ENCODE measurements around the gene NEURL1B. TPM values are rescaled to one million over a fixed set of nuclear protein-coding genes. Genes with fewer than 3 reads are reported as not detected.
A peak's percentile ranks its signal among the peaks of the same experiment; 100 is the strongest.

NEURL1B gene
- total RNA-seq, 1 experiment from 2014 or later: 4.7 TPM

DNA sequence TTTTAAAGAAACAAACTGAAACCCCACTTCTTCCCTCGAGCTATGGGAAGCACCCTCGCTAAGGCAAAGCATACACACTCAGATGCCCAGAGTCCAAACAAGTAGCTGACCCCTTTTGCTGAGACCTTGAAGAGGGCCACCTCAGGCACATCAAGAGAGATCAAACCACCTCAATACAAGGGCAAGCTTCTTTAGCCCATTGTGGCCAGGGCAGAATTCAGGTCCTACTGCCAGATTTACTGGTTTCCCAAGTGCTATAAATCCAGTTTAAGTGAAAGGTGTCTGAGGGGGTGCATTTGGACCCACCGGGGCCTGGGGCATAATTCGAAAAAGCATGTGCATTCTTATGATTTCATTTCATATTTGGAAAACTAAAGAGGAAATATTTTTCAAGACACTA is 40.4 kb downstream of the NEURL1B start:
- DNase-seq: no peak
- peaks cover 22% of the 10 kb centered on the region for H3K27me3 ChIP-seq (ENCODE audit: control insufficient read depth, insufficient read depth, low read length)
- no peak overlapping the region for H3K4me3 ChIP-seq (ENCODE audit: insufficient read depth, low read depth, low read length)
- H3K36me3 ChIP-seq (replicated peaks; ENCODE audit: control insufficient read depth, insufficient read depth, low read length): no peaks in the 10 kb centered on the region

DNA sequence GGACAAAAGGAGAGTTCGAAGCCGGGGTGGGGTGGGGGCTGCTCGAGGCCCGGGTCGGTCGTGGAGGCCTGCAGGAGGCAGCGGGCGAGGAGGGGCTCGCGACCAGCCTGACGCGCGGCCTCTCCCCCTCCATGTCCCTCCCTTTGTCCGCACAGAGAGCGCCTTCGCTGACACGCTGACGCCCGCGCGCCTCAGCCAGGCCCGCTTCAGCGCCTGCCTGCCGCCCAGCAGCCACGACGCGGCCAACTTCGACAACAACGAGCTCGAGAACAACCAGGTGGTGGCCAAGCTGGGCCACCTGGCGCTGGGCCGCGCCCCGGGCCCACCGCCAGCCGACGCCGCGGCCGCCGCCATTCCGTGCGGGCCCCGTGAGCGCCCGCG is 42.2 kb downstream of the NEURL1B start:
- Histone ChIP-seq H3K36me3 (replicated peaks; ENCODE audit: control insufficient read depth, insufficient read depth, low read length) (no peaks in the 10 kb centered on the region), H3K27me3 (ENCODE audit: control insufficient read depth, insufficient read depth, low read length) (peaks cover 22% of the 10 kb centered on the region), H3K4me3 (ENCODE audit: insufficient read depth, low read depth, low read length) (peak overlapping the region; percentile 46)
- DNase-seq: peak; percentile 90

- Histone ChIP-seq H3K4me3 (ENCODE audit: insufficient read depth, low read depth, low read length) (peak overlapping the region; percentile 46), H3K36me3 (replicated peaks; ENCODE audit: control insufficient read depth, insufficient read depth, low read length) (no peaks in the 10 kb centered on the region), H3K27me3 (ENCODE audit: control insufficient read depth, insufficient read depth, low read length) (peaks cover 22% of the 10 kb centered on the region)
- DNase-seq: peak; percentile 95
Measured at GRCh38 chr5:172683645-172684471, 42.8 kb downstream of the NEURL1B start.

DNA sequence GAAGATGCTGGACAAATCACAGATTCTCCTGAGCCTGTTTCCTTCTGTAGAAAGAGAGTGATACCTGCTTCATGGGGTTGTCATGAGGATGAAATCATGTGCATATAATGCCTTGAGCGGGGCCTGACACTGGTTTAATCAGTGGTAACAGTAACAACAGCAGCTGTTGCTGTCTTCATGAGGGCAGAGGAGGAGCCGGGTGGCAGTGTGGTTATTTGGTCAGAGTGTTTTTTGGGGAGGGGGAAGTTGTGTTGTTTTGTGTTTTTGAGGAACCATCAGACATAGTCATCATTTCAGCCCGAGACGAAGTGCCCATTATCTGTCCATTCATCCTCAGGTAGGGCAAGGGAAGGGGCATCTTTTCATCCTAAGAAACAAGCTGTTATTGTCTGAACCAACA is 44.0 kb downstream of the NEURL1B start:
- Histone ChIP-seq H3K27me3 (ENCODE audit: control insufficient read depth, insufficient read depth, low read length) (peaks cover 22% of the 10 kb centered on the region), H3K4me3 (ENCODE audit: insufficient read depth, low read depth, low read length) (no peak overlapping the region), H3K36me3 (replicated peaks; ENCODE audit: control insufficient read depth, insufficient read depth, low read length) (no peaks in the 10 kb centered on the region)
- DNase-seq: no peak

DNA sequence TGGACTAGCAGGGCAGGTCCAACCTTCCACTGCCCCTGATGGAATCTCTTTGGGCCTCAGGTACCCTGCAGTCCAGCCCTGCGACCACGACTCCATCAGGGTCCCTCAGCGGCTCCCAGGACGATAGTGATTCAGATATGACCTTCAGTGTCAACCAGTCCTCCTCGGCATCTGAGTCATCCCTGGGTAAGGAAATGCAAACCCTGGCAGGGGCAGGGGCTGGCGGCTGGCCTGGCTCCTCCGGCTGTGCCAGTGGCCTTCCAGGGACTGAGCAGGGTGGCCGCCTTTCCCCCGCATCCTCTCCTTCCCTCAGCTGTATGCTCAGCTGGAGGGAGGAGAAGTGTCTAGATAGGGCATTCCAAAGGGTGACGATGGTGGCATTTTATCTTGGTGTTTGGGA is 45.0 kb downstream of the NEURL1B start:
- Histone ChIP-seq H3K27me3 (ENCODE audit: control insufficient read depth, insufficient read depth, low read length) (peaks cover 22% of the 10 kb centered on the region), H3K4me3 (ENCODE audit: insufficient read depth, low read depth, low read length) (no peak overlapping the region), H3K36me3 (replicated peaks; ENCODE audit: control insufficient read depth, insufficient read depth, low read length) (no peaks in the 10 kb centered on the region)
- no peak for DNase-seq

- no peak overlapping the region for H3K4me3 ChIP-seq (ENCODE audit: insufficient read depth, low read depth, low read length)
- peak; percentile 68 for DNase-seq
Measured at GRCh38 chr5:172686539-172687390, 45.7 kb downstream of the NEURL1B start.

GRCh38 chr5:172687940-172688339 is 46.9 kb downstream of the NEURL1B start:
- Histone ChIP-seq H3K36me3 (replicated peaks; ENCODE audit: control insufficient read depth, insufficient read depth, low read length) (no peaks in the 10 kb centered on the region), H3K4me3 (ENCODE audit: insufficient read depth, low read depth, low read length) (no peak overlapping the region), H3K27me3 (ENCODE audit: control insufficient read depth, insufficient read depth, low read length) (peaks cover 17% of the 10 kb centered on the region)
- DNase-seq: peak; percentile 28

More at GRCh38 chr5:172686539-172687390, 45.7 kb downstream of the NEURL1B start:
- Histone ChIP-seq H3K27me3 (ENCODE audit: control insufficient read depth, insufficient read depth, low read length) (peaks cover 22% of the 10 kb centered on the region), H3K36me3 (replicated peaks; ENCODE audit: control insufficient read depth, insufficient read depth, low read length) (no peaks in the 10 kb centered on the region)

- Histone ChIP-seq H3K36me3 (replicated peaks; ENCODE audit: control insufficient read depth, insufficient read depth, low read length) (no peaks in the 10 kb centered on the region), H3K4me3 (ENCODE audit: insufficient read depth, low read depth, low read length) (no peak overlapping the region), H3K27me3 (ENCODE audit: control insufficient read depth, insufficient read depth, low read length) (peaks cover 13% of the 10 kb centered on the region; the same call in 1 of the 2 replicates)
- DNase-seq: peak; percentile 71
Measured at GRCh38 chr5:172688349-172689217, 47.5 kb downstream of the NEURL1B start.

DNA sequence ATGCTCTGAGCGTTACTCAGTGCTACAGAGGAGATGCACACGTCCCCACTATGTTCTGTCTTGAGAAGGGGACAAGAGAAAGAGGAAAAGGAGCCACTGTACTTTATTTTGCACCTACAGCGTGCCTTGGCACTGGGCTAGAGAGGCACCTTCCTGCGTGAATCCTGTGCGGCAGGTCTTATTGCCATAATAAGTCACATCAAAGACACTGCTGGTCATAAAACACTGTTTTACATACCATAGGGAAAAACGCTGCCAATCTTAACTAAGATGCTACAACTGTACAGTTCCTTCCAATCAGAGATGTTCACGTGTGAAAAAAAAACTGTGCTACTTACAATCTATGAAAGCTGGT is 48.1 kb downstream of the NEURL1B start:
- Histone ChIP-seq H3K4me3 (ENCODE audit: insufficient read depth, low read depth, low read length) (no peak overlapping the region), H3K36me3 (replicated peaks; ENCODE audit: control insufficient read depth, insufficient read depth, low read length) (no peaks in the 10 kb centered on the region), H3K27me3 (ENCODE audit: control insufficient read depth, insufficient read depth, low read length) (peaks cover 11% of the 10 kb centered on the region; the same call in 1 of the 2 replicates)
- no peak for DNase-seq

DNA sequence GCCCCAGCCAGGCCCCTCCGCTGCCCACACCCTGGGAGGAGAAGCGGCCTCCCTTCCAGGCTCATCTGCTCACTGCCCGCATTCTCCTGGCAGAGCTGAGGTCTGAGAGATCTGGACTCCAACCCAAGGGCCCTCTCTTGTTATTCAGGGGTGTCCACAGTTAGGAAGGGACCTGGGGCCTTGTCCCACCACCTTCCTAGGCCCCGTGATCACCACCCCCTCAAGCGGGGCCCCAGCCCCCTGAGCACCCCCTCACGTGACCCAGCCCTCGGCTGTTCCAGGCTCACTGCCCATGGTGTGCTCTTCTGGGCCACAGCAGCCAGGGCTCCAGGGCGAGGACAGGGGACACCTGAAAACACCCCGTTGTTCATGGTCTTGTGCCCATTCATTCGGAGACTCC is 48.7 kb downstream of the NEURL1B start:
- Histone ChIP-seq H3K27me3 (ENCODE audit: control insufficient read depth, insufficient read depth, low read length) (peaks cover 5% of the 10 kb centered on the region; the same call in 1 of the 2 replicates), H3K4me3 (ENCODE audit: insufficient read depth, low read depth, low read length) (no peak overlapping the region), H3K36me3 (replicated peaks; ENCODE audit: control insufficient read depth, insufficient read depth, low read length) (no peaks in the 10 kb centered on the region)
- peak; percentile 38 for DNase-seq

DNA sequence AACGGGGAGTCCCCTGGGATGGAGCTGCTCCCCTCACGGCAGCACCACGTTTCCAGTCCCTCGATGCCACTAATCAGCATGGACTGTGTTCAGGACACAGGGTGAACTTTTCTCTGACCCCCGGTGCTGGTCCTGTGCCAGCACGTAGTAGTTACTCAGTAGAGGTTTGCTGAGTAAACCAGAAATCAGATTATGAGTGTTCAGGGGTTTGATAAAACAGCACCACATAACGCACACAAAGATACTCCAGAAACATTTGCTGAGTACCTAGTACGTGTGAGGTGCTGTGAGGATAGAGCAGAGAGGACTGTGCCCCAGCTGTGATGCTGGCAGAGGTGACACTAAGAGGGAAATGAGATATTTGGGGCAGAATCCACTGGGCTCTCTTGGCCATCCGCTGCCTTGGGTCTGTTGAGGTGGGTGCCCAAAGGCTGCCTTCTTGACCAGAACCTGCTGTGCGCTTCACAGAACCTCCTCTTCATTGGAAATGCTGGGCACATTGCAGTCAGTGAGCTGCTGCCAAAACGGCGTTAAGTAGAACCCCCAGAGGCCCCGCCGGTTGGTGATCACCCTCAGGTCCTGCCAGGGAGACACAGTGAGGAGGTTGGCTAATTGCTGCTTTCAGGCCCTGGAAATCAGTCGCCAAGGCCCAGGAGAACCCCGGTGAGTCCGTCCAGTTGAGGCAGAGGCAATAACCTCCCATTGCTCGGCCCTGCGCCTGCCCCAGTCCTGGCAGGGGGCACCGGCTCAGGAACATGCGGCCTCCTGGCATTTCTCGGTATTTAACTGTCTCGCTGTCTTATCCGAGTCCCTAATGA is 49.4 kb downstream of the NEURL1B start:
- no peaks in the 10 kb centered on the region; the same call in 1 of the 2 replicates for H3K27me3 ChIP-seq (ENCODE audit: control insufficient read depth, insufficient read depth, low read length)
- peak; percentile 46 for DNase-seq
- no peaks in the 10 kb centered on the region for H3K36me3 ChIP-seq (replicated peaks; ENCODE audit: control insufficient read depth, insufficient read depth, low read length)

GRCh38 chr5:172691886-172692285 is 50.8 kb downstream of the NEURL1B start:
- Histone ChIP-seq H3K4me3 (ENCODE audit: insufficient read depth, low read depth, low read length) (no peak overlapping the region), H3K27me3 (ENCODE audit: control insufficient read depth, insufficient read depth, low read length) (no peaks in the 10 kb centered on the region), H3K36me3 (replicated peaks; ENCODE audit: control insufficient read depth, insufficient read depth, low read length) (no peaks in the 10 kb centered on the region)
- peak; percentile 75 for DNase-seq

More for the DNA sequence above, 49.4 kb downstream of the NEURL1B start:
- H3K4me3 ChIP-seq (ENCODE audit: insufficient read depth, low read depth, low read length): no peak overlapping the region

GRCh38 chr5:172692451-172692850 is 51.4 kb downstream of the NEURL1B start:
- H3K4me3 ChIP-seq (ENCODE audit: insufficient read depth, low read depth, low read length): no peak overlapping the region
- DNase-seq: no peak
- H3K36me3 ChIP-seq (replicated peaks; ENCODE audit: control insufficient read depth, insufficient read depth, low read length): no peaks in the 10 kb centered on the region
- peaks cover 4% of the 10 kb centered on the region for H3K27me3 ChIP-seq (ENCODE audit: control insufficient read depth, insufficient read depth, low read length)

All from H7 (cell line).